CD8-positive, alpha-beta memory T cell (primary cell): Measurements from ENCODE around the gene SAV1. TPM values are rescaled to one million over a fixed set of nuclear protein-coding genes. Genes with fewer than 3 reads are reported as not detected.

Source experiments
- CTCF ChIA-PET: fragments of 350-600 bp; sonication (Branson Sonifier 250); formaldehyde crosslinking; loops from one replicate; lab custom pipeline; 2021; ENCODE audit warnings: antibody characterized with exemption; lab: Charles Lee
- POLR2A ChIA-PET: fragments of 350-600 bp; sonication (Branson Sonifier 250); formaldehyde crosslinking; loops from one replicate; lab custom pipeline; 2021; ENCODE audit warnings: antibody characterized with exemption; lab: Charles Lee
- DNase-seq, 5 donors: peaks; one replicate each; pipeline versions ENCODE4 v3.0.0 to v3.0.0-alpha.2; 2020 to 2022; ENCODE audit warnings: mixed read lengths in 1 of 5
- H3K27ac ChIP-seq: one replicate; pipeline ENCODE4 v1.7.0; 2013; ENCODE audit warnings: low read depth, mild to moderate bottlenecking, low read length, moderate library complexity
- H3K27me3 ChIP-seq: 2 replicates; pipeline ENCODE4 v1.7.0; 2013; ENCODE audit warnings: low read length, mild to moderate bottlenecking; ENCODE audit not compliant: insufficient read depth, poor library complexity, severe bottlenecking
- H3K36me3 ChIP-seq: 2 replicates; pipeline ENCODE4 v1.7.0; 2013; ENCODE audit warnings: mild to moderate bottlenecking, low read length, moderate library complexity; ENCODE audit not compliant: insufficient read depth
- H3K4me1 ChIP-seq: 2 replicates; pipeline ENCODE4 v1.7.0; 2013; ENCODE audit warnings: mild to moderate bottlenecking, low read length, moderate library complexity; ENCODE audit not compliant: insufficient read depth
- H3K4me3 ChIP-seq: 2 replicates; pipeline ENCODE4 v1.7.0; 2013; ENCODE audit warnings: mild to moderate bottlenecking, low read length
- H3K9me3 ChIP-seq: 2 replicates; pipeline ENCODE4 v1.7.0; 2013; ENCODE audit warnings: mild to moderate bottlenecking, low read length
- H3K27ac Mint-ChIP-seq, 8 donors: one replicate each; pipeline ENCODE4 v1.8.0; 2020 to 2021; ENCODE audit warnings: mixed read lengths in 8 of 8, mild to moderate bottlenecking in 6 of 8, inconsistent platforms in 3 of 8, moderate library complexity in 3 of 8
- H3K27me3 Mint-ChIP-seq, 2 donors: one replicate each; pipeline ENCODE4 v1.8.0; 2020 to 2021; ENCODE audit warnings: mixed read lengths in 2 of 2, mild to moderate bottlenecking in 1 of 2, moderate library complexity in 1 of 2
- H3K36me3 Mint-ChIP-seq, 3 donors: one replicate each; pipeline ENCODE4 v1.8.0; 2020 to 2021; ENCODE audit warnings: mixed read lengths in 3 of 3, inconsistent platforms in 1 of 3, mild to moderate bottlenecking in 1 of 3
- H3K4me1 Mint-ChIP-seq, 3 donors: one replicate each; pipeline ENCODE4 v1.8.0; 2020 to 2021; ENCODE audit warnings: mixed read lengths in 3 of 3, inconsistent platforms in 1 of 3, mild to moderate bottlenecking in 1 of 3
- H3K4me3 Mint-ChIP-seq, 7 donors: one replicate each; pipeline ENCODE4 v1.8.0; 2020 to 2021; ENCODE audit warnings: mixed read lengths in 7 of 7, mild to moderate bottlenecking in 6 of 7, moderate library complexity in 4 of 7, inconsistent platforms in 2 of 7
- H3K9me3 Mint-ChIP-seq, 5 donors: one replicate each; pipeline ENCODE4 v1.8.0; 2020 to 2022; ENCODE audit warnings: mixed read lengths in 5 of 5, mild to moderate bottlenecking in 3 of 5, moderate library complexity in 2 of 5, inconsistent platforms in 1 of 5
- polyA plus RNA-seq: library from polyadenylated mRNA; unstranded; fragments of 300-500 nt; fragmentation: Illumina TruSeq; gene quantifications from one replicate; pipeline ENCODE4 v1.2.3, GENCODE V29; 2021
- total RNA-seq, 2 experiments: library from RNA; stranded (reverse); gene quantifications; one replicate each; pipeline ENCODE4 v1.2.3, GENCODE V29; 2021

The SAV1 gene
- total RNA-seq (10 to 100 TPM; 12.9 to 13.9 TPM), polyA plus RNA-seq (13.7 TPM)

- POLR2A ChIA-PET: no interaction called here
These were observed at the start of gene SAV1 for GRCh38 chr14:50667996-50668825. Gene SAV1, minus strand, starts transcription at chr14:50668306. Its CDS starts 339 bp downstream, at chr14:50667967.

GRCh38 chr14:50717811-50718210, 49.7 kb upstream of the SAV1 start:
- ChIA-PET CTCF (no interaction called here), POLR2A (no interaction called here)
- peaks cover 0 to 28% (median 3%) of the 10 kb centered on the region in 3 donors for H3K36me3 Mint-ChIP-seq
- H3K27me3 Mint-ChIP-seq: peaks cover 0 to 3% of the 10 kb centered on the region in 2 donors
- H3K4me1 Mint-ChIP-seq: no peaks in the 10 kb centered on the region
- H3K9me3 Mint-ChIP-seq: no peaks in the 10 kb centered on the region
- H3K9me3 ChIP-seq: no peaks in the 10 kb centered on the region
- no peaks in the 10 kb centered on the region for H3K4me1 ChIP-seq
- peak overlapping the region in 1 of 8 donors; percentile 54 for H3K27ac Mint-ChIP-seq
- H3K27ac ChIP-seq: no peak overlapping the region
- DNase-seq: no peak
- no peak overlapping the region for H3K4me3 Mint-ChIP-seq
- no peak overlapping the region for H3K4me3 ChIP-seq
- H3K27me3 ChIP-seq: no peaks in the 10 kb centered on the region
- H3K36me3 ChIP-seq: no peaks in the 10 kb centered on the region

More at GRCh38 chr14:50667996-50668825, at the start of gene SAV1:
- Histone ChIP-seq H3K4me3 (peak within 1 kb of the TSS; percentile 71), H3K4me1 (peaks cover 13% of the 10 kb centered on the region), H3K27ac (peak within 1 kb of the TSS; percentile 34), H3K9me3 (no peaks in the 10 kb centered on the region), H3K27me3 (no peaks in the 10 kb centered on the region), H3K36me3 (no peaks in the 10 kb centered on the region)
- DNase-seq: peak; percentile 24 to 56 (median 31)
- Mint-ChIP-seq H3K9me3 (no peaks in the 10 kb centered on the region), H3K27ac (peak within 1 kb of the TSS; percentile 54 to 92 (median 86)), H3K4me3 (no peak within 1 kb of the TSS), H3K27me3 (no peaks in the 10 kb centered on the region), H3K4me1 (peaks cover 14 to 23% (median 22%) of the 10 kb centered on the region in 3 donors), H3K36me3 (peaks cover 0 to 13% (median 5%) of the 10 kb centered on the region in 3 donors)
- CTCF ChIA-PET: no interaction called here

GRCh38 chr14:50714450-50715073, 46.5 kb upstream of the SAV1 start:
- CTCF ChIA-PET: interaction anchor here (0.6 to 2.4 kb wide), 9 partner anchors 10 to 394 kb away, joined by 3 to 8 read pairs (median 4); no protein-coding TSS in a partner anchor
- H3K4me1 Mint-ChIP-seq: no peaks in the 10 kb centered on the region
- Histone ChIP-seq H3K27me3 (no peaks in the 10 kb centered on the region), H3K27ac (no peak overlapping the region), H3K9me3 (no peaks in the 10 kb centered on the region), H3K4me1 (no peaks in the 10 kb centered on the region), H3K4me3 (no peak overlapping the region), H3K36me3 (no peaks in the 10 kb centered on the region)
- peaks cover 0 to 4% of the 10 kb centered on the region in 2 donors for H3K27me3 Mint-ChIP-seq
- no peak overlapping the region for H3K4me3 Mint-ChIP-seq
- H3K9me3 Mint-ChIP-seq: no peaks in the 10 kb centered on the region
- H3K36me3 Mint-ChIP-seq: peaks cover 0 to 4% (median 0%) of the 10 kb centered on the region in 3 donors
- POLR2A ChIA-PET: interaction anchor here (0.6 kb wide), 1 partner anchor 977 kb away, joined by 15 read pairs; no protein-coding TSS in a partner anchor
- DNase-seq: no peak
- H3K27ac Mint-ChIP-seq: no peak overlapping the region

GRCh38 chr14:50711043-50711442, 42.9 kb upstream of the SAV1 start:
- H3K27ac ChIP-seq: no peak overlapping the region
- POLR2A ChIA-PET: no interaction called here
- no peaks in the 10 kb centered on the region for H3K9me3 ChIP-seq
- H3K27me3 Mint-ChIP-seq: peaks cover 0 to 4% of the 10 kb centered on the region in 2 donors
- H3K27me3 ChIP-seq: no peaks in the 10 kb centered on the region
- no peak for DNase-seq
- no peaks in the 10 kb centered on the region for H3K9me3 Mint-ChIP-seq
- no peaks in the 10 kb centered on the region for H3K4me1 Mint-ChIP-seq
- no peaks in the 10 kb centered on the region for H3K4me1 ChIP-seq
- H3K4me3 ChIP-seq: no peak overlapping the region
- no peaks in the 10 kb centered on the region for H3K36me3 Mint-ChIP-seq
- CTCF ChIA-PET: no interaction called here
- no peak overlapping the region for H3K4me3 Mint-ChIP-seq
- H3K36me3 ChIP-seq: no peaks in the 10 kb centered on the region
- no peak overlapping the region for H3K27ac Mint-ChIP-seq

- Histone ChIP-seq H3K36me3 (no peaks in the 10 kb centered on the region), H3K27ac (no peak overlapping the region), H3K9me3 (no peaks in the 10 kb centered on the region), H3K27me3 (peaks cover 13% of the 10 kb centered on the region), H3K4me3 (no peak overlapping the region), H3K4me1 (no peaks in the 10 kb centered on the region)
- ChIA-PET CTCF (no interaction called here), POLR2A (no interaction called here)
- Mint-ChIP-seq H3K4me1 (no peaks in the 10 kb centered on the region), H3K4me3 (no peak overlapping the region), H3K36me3 (no peaks in the 10 kb centered on the region), H3K27me3 (peaks cover 11 to 25% of the 10 kb centered on the region in 2 donors), H3K27ac (no peak overlapping the region), H3K9me3 (peaks cover 0 to 5% (median 0%) of the 10 kb centered on the region in 5 donors)
- DNase-seq: no peak
These were observed 37.0 kb upstream of the SAV1 start for GRCh38 chr14:50705026-50705593.

DNA sequence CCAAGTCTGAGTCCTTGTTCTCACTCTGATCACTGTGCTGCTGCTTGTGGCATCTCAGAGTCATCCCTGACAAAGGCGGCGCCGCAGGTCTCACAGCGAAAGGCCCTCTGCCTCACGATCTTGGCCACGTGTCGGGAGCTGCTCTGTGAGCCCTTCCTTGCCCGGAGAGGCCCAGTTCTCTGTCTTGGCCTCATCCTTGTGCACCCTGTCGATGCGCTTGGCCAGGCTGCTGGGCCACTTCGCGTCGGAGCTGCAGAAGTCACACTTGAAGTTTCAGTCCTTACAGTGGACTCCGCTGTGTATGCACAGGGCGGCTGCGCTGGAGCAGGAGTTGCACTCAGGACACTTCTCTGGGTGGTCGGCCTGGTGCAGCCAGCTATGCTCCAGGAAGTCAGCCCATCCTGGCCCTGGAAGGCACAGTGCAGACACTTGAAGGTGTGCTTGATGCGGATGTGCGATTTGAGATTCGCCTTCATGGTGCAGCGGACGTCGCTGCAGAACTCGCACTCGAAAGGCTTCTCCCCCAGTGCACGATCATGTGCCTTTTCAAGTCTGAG, 36.4 kb upstream of the SAV1 start:
- Histone ChIP-seq H3K4me1 (no peaks in the 10 kb centered on the region), H3K36me3 (no peaks in the 10 kb centered on the region), H3K27me3 (peaks cover 13% of the 10 kb centered on the region), H3K9me3 (no peaks in the 10 kb centered on the region), H3K27ac (no peak overlapping the region), H3K4me3 (no peak overlapping the region)
- peaks cover 0 to 5% (median 0%) of the 10 kb centered on the region in 5 donors for H3K9me3 Mint-ChIP-seq
- DNase-seq: no peak
- H3K27ac Mint-ChIP-seq: no peak overlapping the region
- H3K4me3 Mint-ChIP-seq: no peak overlapping the region
- CTCF ChIA-PET: no interaction called here
- H3K36me3 Mint-ChIP-seq: no peaks in the 10 kb centered on the region
- peaks cover 11 to 31% of the 10 kb centered on the region in 2 donors for H3K27me3 Mint-ChIP-seq
- no peaks in the 10 kb centered on the region for H3K4me1 Mint-ChIP-seq
- POLR2A ChIA-PET: no interaction called here

DNA sequence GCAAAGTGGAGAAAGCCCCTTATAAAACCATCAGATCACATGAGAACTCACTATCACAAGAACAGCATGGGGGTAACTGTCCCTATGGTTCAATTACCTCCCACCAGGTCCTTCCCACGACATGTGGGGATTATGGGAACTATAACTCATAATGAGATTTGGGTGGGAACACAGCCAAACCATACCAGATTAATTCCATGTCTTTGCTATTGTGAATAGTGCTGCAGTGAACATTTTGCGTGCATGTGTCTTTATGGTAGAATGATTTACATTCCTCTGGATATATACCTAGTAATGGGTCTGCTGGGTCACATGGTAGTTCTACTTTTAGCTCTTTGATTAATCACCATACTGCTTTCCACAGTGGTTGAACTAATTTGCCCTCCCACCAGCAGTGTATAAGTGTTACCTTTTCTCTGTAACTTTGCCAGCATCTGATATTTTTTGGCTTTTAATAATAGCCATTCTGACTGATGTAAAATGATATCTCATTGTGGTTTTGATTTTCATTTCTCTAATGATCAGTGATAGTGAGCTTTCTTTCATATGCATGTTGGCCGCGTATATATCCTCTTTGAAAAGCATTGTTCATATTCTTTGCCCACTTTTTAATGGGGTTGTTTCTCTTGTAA, 29.7 kb upstream of the SAV1 start:
- CTCF ChIA-PET: interaction anchor here (0.9 kb wide), 1 partner anchor 11 kb away, joined by 3 read pairs; no protein-coding TSS in a partner anchor
- POLR2A ChIA-PET: no interaction called here
- no peak overlapping the region for H3K4me3 Mint-ChIP-seq
- Histone ChIP-seq H3K27ac (no peak overlapping the region), H3K4me3 (no peak overlapping the region), H3K27me3 (peaks cover 13% of the 10 kb centered on the region), H3K9me3 (no peaks in the 10 kb centered on the region), H3K4me1 (no peaks in the 10 kb centered on the region), H3K36me3 (no peaks in the 10 kb centered on the region)
- DNase-seq: no peak
- peaks cover 8 to 19% (median 9%) of the 10 kb centered on the region in 5 donors for H3K9me3 Mint-ChIP-seq
- peaks cover 2 to 12% (median 3%) of the 10 kb centered on the region in 3 donors for H3K36me3 Mint-ChIP-seq
- H3K4me1 Mint-ChIP-seq: no peaks in the 10 kb centered on the region
- H3K27ac Mint-ChIP-seq: no peak overlapping the region
- H3K27me3 Mint-ChIP-seq: peaks cover 20 to 43% of the 10 kb centered on the region in 2 donors
